ENCODE measurements around the gene MYO1H.

The MYO1H gene

DNA sequence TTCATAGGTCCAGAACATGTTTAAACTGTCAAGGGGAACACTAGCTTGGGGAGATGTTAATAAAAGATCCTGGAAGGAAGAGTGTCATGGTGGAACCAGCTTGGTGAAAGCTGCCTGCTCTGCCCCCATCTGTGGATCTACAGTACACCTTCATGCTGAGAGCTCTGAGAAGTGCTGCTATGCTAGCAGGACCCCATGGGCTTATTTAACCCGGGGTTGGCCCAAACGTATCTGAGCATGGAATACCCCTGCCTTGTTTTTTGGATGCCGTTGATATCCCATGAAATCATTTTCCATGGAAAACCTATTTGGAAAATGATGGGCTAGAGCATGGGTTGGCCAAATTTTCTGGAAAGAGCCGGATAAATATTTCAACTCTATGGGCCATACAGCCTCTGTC is 144.0 kb downstream of the MYO1H start:
- no peak for TF ChIP-seq ZFX (IDR thresholded peaks at IDR 0.05; ENCODE audit: borderline replicate concordance)
- TF ChIP-seq, protein P1, sequence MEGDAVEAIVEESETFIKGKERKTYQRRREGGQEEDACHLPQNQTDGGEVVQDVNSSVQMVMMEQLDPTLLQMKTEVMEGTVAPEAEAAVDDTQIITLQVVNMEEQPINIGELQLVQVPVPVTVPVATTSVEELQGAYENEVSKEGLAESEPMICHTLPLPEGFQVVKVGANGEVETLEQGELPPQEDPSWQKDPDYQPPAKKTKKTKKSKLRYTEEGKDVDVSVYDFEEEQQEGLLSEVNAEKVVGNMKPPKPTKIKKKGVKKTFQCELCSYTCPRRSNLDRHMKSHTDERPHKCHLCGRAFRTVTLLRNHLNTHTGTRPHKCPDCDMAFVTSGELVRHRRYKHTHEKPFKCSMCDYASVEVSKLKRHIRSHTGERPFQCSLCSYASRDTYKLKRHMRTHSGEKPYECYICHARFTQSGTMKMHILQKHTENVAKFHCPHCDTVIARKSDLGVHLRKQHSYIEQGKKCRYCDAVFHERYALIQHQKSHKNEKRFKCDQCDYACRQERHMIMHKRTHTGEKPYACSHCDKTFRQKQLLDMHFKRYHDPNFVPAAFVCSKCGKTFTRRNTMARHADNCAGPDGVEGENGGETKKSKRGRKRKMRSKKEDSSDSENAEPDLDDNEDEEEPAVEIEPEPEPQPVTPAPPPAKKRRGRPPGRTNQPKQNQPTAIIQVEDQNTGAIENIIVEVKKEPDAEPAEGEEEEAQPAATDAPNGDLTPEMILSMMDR (IDR thresholded peaks at IDR 0.05) = no peak
- H3K27ac ChIP-seq = no peak overlapping the region

DNA sequence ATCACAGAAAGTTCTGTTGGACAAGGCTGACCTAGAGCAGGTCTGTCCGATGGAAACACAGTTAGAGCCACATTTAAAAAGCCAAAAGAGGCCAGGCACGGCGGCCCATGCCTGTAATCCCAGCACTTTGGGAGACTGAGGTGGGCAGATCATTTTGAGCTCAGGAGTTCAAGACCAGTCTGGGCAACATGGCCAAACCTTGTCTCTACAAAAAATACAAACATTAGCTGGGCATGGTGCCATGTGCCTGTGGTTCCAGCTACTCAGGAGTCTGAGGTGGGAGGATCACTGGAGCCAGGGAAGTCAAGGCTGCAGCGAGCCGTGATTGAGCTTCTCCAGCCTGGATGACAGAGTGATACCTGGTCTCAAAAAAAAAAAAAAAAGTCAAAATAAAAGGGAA is 144.7 kb downstream of the MYO1H start:
- TF ChIP-seq ZFX (IDR thresholded peaks at IDR 0.05; ENCODE audit: borderline replicate concordance) = no peak
- TF ChIP-seq, protein P1 (IDR thresholded peaks at IDR 0.05) = no peak

DNA sequence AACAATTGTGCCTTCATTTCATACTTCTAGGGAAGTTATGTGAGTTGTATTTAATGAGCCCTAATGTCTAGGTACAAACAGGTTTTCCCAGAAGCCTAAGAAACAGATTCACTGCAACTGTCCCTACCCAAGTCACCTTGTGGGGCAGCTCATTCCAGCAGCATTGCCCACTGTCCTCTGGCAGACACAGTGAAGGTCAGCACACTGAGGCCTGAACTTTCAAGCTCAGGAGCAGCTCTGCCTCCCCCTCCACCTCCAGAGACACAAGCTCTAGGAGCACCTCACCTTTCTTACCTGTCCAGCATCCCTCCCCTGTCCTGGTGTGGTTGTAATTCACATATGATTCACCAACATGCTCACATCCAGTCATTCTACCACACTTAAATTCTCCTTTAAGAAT is 145.4 kb downstream of the MYO1H start:
- no peak overlapping the region for H3K27ac ChIP-seq
- no peak for TF ChIP-seq ZFX (IDR thresholded peaks at IDR 0.05; ENCODE audit: borderline replicate concordance)
- TF ChIP-seq, protein P1 (IDR thresholded peaks at IDR 0.05) = no peak

More for the DNA sequence above, 144.7 kb downstream of the MYO1H start:
- no peak overlapping the region for H3K27ac ChIP-seq

DNA sequence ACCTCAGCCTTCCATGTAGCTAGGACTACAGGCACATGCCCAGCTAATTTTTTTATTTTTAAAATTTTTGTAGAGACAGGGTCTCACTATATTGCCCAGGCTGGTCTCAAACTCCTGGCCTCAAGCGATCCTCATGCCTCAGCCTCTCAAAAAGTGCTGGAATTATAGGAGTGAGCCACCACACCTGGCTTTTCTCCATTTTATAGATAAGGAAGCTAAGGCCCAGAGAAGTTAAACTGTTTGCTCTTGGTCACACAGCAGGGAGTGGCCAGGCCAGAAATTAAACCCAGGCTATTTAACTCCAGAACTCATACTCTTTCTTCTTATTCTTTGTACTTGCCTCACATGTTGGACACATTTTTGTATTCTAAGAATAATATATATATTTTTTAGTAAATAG is 146.2 kb downstream of the MYO1H start:
- TF ChIP-seq, protein P1 (IDR thresholded peaks at IDR 0.05) = no peak
- TF ChIP-seq ZFX (IDR thresholded peaks at IDR 0.05; ENCODE audit: borderline replicate concordance) = no peak

DNA sequence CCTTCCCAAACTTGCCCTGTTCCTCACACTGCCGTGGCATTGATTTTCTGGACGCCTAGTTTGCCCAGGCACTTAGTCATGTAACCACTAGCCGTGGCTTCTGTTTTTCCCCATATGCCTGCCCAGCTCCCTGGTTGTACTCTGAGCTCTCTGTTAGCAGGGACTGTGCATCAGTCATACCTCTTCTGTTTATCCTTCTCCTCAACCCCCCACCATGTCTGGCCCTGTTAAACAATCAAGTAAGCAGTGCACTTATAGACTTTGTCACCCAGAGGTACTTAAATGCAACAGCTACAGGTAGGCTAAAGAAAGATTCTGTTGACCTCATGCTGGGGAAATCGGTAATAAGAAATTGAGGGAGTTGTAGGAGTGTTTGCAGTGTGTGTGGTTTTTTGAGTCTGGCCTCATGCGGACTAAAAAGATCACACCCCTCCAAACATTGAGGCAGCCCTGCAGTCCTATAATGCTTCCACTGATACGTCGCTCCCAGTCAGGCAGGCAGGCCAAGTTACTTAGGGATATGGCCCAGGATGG is 146.7 kb downstream of the MYO1H start:
- TF ChIP-seq ZFX (IDR thresholded peaks at IDR 0.05; ENCODE audit: borderline replicate concordance) = no peak
- TF ChIP-seq, protein P1 (IDR thresholded peaks at IDR 0.05) = no peak
- no peak overlapping the region for H3K27ac ChIP-seq

More for the DNA sequence above, 146.2 kb downstream of the MYO1H start:
- H3K27ac ChIP-seq = no peak overlapping the region

DNA sequence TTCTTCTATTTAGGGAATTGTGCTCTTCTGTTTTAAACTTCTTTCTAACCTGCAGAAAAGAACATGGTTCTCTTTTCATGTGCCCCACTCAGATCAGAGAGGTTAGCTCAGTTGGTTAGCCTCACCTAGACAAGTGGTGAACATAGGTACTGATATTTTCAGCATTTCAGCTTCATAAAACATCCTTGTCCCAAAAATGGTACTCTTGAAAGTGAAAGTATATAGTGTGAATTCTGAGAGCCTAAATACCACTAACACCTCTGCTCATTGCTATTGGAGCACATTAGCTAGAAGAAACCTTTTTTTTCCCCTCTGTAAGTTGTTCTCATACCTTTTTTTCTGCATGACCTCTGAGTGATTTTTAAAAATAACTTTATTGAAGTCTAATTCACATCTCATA is 147.3 kb downstream of the MYO1H start:
- no peak for TF ChIP-seq ZFX (IDR thresholded peaks at IDR 0.05; ENCODE audit: borderline replicate concordance)
- TF ChIP-seq, protein P1 (IDR thresholded peaks at IDR 0.05) = no peak
- no peak overlapping the region for H3K27ac ChIP-seq

DNA sequence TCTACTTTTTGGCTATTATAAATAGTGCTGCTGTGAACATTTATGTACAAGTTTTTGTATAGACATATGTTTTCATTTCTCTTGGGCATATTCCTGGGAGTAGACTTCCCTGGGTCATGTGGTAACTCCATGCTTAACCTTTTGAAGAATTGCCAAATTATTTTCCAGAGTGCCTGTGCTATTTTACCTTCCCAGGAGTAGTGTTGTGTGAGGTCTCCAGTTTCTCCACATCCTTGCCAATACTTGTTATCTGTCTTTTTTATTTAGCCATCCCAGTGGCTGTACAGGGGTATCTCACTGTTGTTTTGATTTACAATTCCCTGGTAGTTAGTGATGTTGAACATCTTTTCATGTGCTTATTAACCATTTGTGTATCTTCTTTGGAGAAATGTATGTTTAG is 148.6 kb downstream of the MYO1H start:
- no peak for TF ChIP-seq ZFX (IDR thresholded peaks at IDR 0.05; ENCODE audit: borderline replicate concordance)
- TF ChIP-seq, protein P1 (IDR thresholded peaks at IDR 0.05) = no peak
- no peak overlapping the region for H3K27ac ChIP-seq
